Measurements from ENCODE around the gene KNSTRN. TPM values are rescaled to one million over a fixed set of nuclear protein-coding genes. Genes with fewer than 3 reads are reported as not detected.

KNSTRN gene
- total RNA-seq, 2 experiments from 2014 or later, result 2.8 to 3.0 TPM

- TF ChIP-seq, protein P1, sequence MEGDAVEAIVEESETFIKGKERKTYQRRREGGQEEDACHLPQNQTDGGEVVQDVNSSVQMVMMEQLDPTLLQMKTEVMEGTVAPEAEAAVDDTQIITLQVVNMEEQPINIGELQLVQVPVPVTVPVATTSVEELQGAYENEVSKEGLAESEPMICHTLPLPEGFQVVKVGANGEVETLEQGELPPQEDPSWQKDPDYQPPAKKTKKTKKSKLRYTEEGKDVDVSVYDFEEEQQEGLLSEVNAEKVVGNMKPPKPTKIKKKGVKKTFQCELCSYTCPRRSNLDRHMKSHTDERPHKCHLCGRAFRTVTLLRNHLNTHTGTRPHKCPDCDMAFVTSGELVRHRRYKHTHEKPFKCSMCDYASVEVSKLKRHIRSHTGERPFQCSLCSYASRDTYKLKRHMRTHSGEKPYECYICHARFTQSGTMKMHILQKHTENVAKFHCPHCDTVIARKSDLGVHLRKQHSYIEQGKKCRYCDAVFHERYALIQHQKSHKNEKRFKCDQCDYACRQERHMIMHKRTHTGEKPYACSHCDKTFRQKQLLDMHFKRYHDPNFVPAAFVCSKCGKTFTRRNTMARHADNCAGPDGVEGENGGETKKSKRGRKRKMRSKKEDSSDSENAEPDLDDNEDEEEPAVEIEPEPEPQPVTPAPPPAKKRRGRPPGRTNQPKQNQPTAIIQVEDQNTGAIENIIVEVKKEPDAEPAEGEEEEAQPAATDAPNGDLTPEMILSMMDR (IDR thresholded peaks at IDR 0.05), result no peak
- H3K9me3 Mint-ChIP-seq, result no peaks in the 10 kb centered on the region
- intact Hi-C loops (cut with DNase I, micrococcal nuclease), result no loop called here
- ATAC-seq (ENCODE audit: poor library complexity) (no peak), DNase-seq (no peak)
- peak overlapping the region; percentile 60 for H3K4me3 Mint-ChIP-seq
- no peaks in the 10 kb centered on the region for H3K36me3 ChIP-seq (ENCODE audit: insufficient read depth, low read length)
- peaks cover 24% of the 10 kb centered on the region in 2 experiments for H3K27me3 ChIP-seq (ENCODE audit: control insufficient read depth in 1 of 2, insufficient read depth in 2 of 2, low read length in 2 of 2)
- peak overlapping the region; percentile 49 for H3K4me3 ChIP-seq (ENCODE audit: low read length)
- H3K27me3 Mint-ChIP-seq, result peaks cover 39% of the 10 kb centered on the region
- H3K27ac ChIP-seq (ENCODE audit: low read depth in 1 of 2, low read length in 2 of 2), result no peak overlapping the region
- peaks cover 4% of the 10 kb centered on the region for H3K36me3 Mint-ChIP-seq (ENCODE audit: low read depth)
- peaks cover 49% of the 10 kb centered on the region for H3K4me1 Mint-ChIP-seq (ENCODE audit: low read depth)
- POLR2A ChIA-PET, result no interaction called here
- CTCF ChIA-PET, result interaction anchor here (1.7 kb wide), 1 partner anchor 13 kb away, joined by 4 read pairs; no protein-coding TSS in a partner anchor
- peaks cover 41% of the 10 kb centered on the region for H3K4me1 ChIP-seq (ENCODE audit: insufficient read depth, low read length)
- peaks cover 0 to 7% of the 10 kb centered on the region in 2 experiments for H3K9me3 ChIP-seq (ENCODE audit: control insufficient read depth in 1 of 2, insufficient read depth in 1 of 2, low read length in 2 of 2)
- H3K27ac Mint-ChIP-seq, result no peak overlapping the region
Measured at GRCh38 chr15:40435023-40435709, 52.6 kb downstream of the KNSTRN start.

- intact Hi-C loops (cut with DNase I, micrococcal nuclease), result no loop called here
- Histone ChIP-seq H3K4me3 (ENCODE audit: low read length) (peak overlapping the region; percentile 49), H3K9me3 (ENCODE audit: control insufficient read depth in 1 of 2, insufficient read depth in 1 of 2, low read length in 2 of 2) (peaks cover 0 to 7% of the 10 kb centered on the region in 2 experiments), H3K27me3 (ENCODE audit: control insufficient read depth in 1 of 2, insufficient read depth in 2 of 2, low read length in 2 of 2) (peaks cover 24% of the 10 kb centered on the region in 2 experiments), H3K4me1 (ENCODE audit: insufficient read depth, low read length) (peaks cover 44% of the 10 kb centered on the region), H3K27ac (ENCODE audit: low read depth in 1 of 2, low read length in 2 of 2) (no peak overlapping the region), H3K36me3 (ENCODE audit: insufficient read depth, low read length) (no peaks in the 10 kb centered on the region)
- H3K36me3 Mint-ChIP-seq (ENCODE audit: low read depth), result peaks cover 6% of the 10 kb centered on the region
- TF ChIP-seq, protein P1 (IDR thresholded peaks at IDR 0.05), result no peak
- POLR2A ChIA-PET, result no interaction called here
- no peak overlapping the region for H3K27ac Mint-ChIP-seq
- CTCF ChIA-PET, result interaction anchor here (1.7 kb wide), 1 partner anchor 14 kb away, joined by 4 read pairs; no protein-coding TSS in a partner anchor
- H3K4me1 Mint-ChIP-seq (ENCODE audit: low read depth), result peaks cover 51% of the 10 kb centered on the region
- no peaks in the 10 kb centered on the region for H3K9me3 Mint-ChIP-seq
- peak overlapping the region; percentile 60 for H3K4me3 Mint-ChIP-seq
- peaks cover 41% of the 10 kb centered on the region for H3K27me3 Mint-ChIP-seq
- ATAC-seq (ENCODE audit: poor library complexity) (no peak), DNase-seq (peak in 1 of 14 experiments; percentile 19)
Measured at GRCh38 chr15:40435710-40436089, 53.2 kb downstream of the KNSTRN start.

GRCh38 chr15:40436116-40436891 is 53.8 kb downstream of the KNSTRN start:
- ChIA-PET CTCF (no interaction called here), POLR2A (no interaction called here)
- H3K27me3 Mint-ChIP-seq, result peaks cover 41% of the 10 kb centered on the region
- peak overlapping the region; percentile 93 for H3K4me3 Mint-ChIP-seq
- peaks cover 6% of the 10 kb centered on the region for H3K36me3 Mint-ChIP-seq (ENCODE audit: low read depth)
- Histone ChIP-seq H3K27me3 (ENCODE audit: control insufficient read depth in 1 of 2, insufficient read depth in 2 of 2, low read length in 2 of 2) (peaks cover 24% of the 10 kb centered on the region in 2 experiments), H3K4me3 (ENCODE audit: low read length) (peak overlapping the region; percentile 49), H3K9me3 (ENCODE audit: control insufficient read depth in 1 of 2, insufficient read depth in 1 of 2, low read length in 2 of 2) (peaks cover 0 to 7% of the 10 kb centered on the region in 2 experiments), H3K4me1 (ENCODE audit: insufficient read depth, low read length) (peaks cover 44% of the 10 kb centered on the region), H3K36me3 (ENCODE audit: insufficient read depth, low read length) (no peaks in the 10 kb centered on the region), H3K27ac (ENCODE audit: low read depth in 1 of 2, low read length in 2 of 2) (no peak overlapping the region)
- peaks cover 51% of the 10 kb centered on the region for H3K4me1 Mint-ChIP-seq (ENCODE audit: low read depth)
- ATAC-seq (ENCODE audit: poor library complexity), result no peak
- no peak overlapping the region for H3K27ac Mint-ChIP-seq
- H3K9me3 Mint-ChIP-seq, result no peaks in the 10 kb centered on the region
- intact Hi-C loops (cut with DNase I, micrococcal nuclease), result no loop called here
- TF ChIP-seq, protein P1 (IDR thresholded peaks at IDR 0.05), result no peak
- DNase-seq, result peak in 4 of 14 experiments; percentile 25 to 48 (median 29)
